ENCODE data around the gene PRRC2B.
A peak's percentile ranks its signal among the peaks of the same experiment; 100 is the strongest.

The PRRC2B gene

GRCh38 chr9:131518553-131518952, 124.7 kb downstream of the PRRC2B start:
- no peak for DNase-seq (ENCODE audit: low read depth)

GRCh38 chr9:131520503-131520902, 126.6 kb downstream of the PRRC2B start:
- no peak for DNase-seq (ENCODE audit: low read depth)

GRCh38 chr9:131521203-131521602, 127.3 kb downstream of the PRRC2B start:
- DNase-seq (ENCODE audit: low read depth): no peak

- DNase-seq (ENCODE audit: low read depth): no peak
Measured at GRCh38 chr9:131521822-131522221, 127.9 kb downstream of the PRRC2B start.

GRCh38 chr9:131522257-131523085, 128.6 kb downstream of the PRRC2B start:
- DNase-seq (ENCODE audit: low read depth): no peak

GRCh38 chr9:131523086-131523388, 129.2 kb downstream of the PRRC2B start:
- DNase-seq (ENCODE audit: low read depth): no peak

GRCh38 chr9:131523451-131524435, 129.9 kb downstream of the PRRC2B start:
- DNase-seq (ENCODE audit: low read depth): no peak

GRCh38 chr9:131524665-131525315, 130.9 kb downstream of the PRRC2B start:
- no peak for DNase-seq (ENCODE audit: low read depth)

- DNase-seq (ENCODE audit: low read depth): no peak
Measured at GRCh38 chr9:131525643-131526565, 132.0 kb downstream of the PRRC2B start.

- DNase-seq (ENCODE audit: low read depth): no peak
Measured at GRCh38 chr9:131528186-131528585, 134.3 kb downstream of the PRRC2B start.

- DNase-seq (ENCODE audit: low read depth): no peak
Measured at GRCh38 chr9:131528886-131529505, 135.1 kb downstream of the PRRC2B start.

- no peak for DNase-seq (ENCODE audit: low read depth)
Measured at GRCh38 chr9:131529597-131530545, 136.0 kb downstream of the PRRC2B start.

GRCh38 chr9:131530546-131530919, 136.6 kb downstream of the PRRC2B start:
- DNase-seq (ENCODE audit: low read depth): no peak

GRCh38 chr9:131530920-131531832, 137.3 kb downstream of the PRRC2B start, which contains the start of gene UCK1:
Gene UCK1, minus strand, starts transcription at chr9:131531263. Its CDS starts 89 bp downstream, at chr9:131531174.
- DNase-seq (ENCODE audit: low read depth): peak; percentile 68

- DNase-seq (ENCODE audit: low read depth): no peak
Measured at GRCh38 chr9:131534721-131535237, 140.9 kb downstream of the PRRC2B start.

- no peak for DNase-seq (ENCODE audit: low read depth)
Measured at GRCh38 chr9:131537946-131538345, 144.1 kb downstream of the PRRC2B start.

- DNase-seq (ENCODE audit: low read depth): no peak
Measured at GRCh38 chr9:131539223-131539923, 145.5 kb downstream of the PRRC2B start.

GRCh38 chr9:131543141-131543540, 149.3 kb downstream of the PRRC2B start:
- no peak for DNase-seq (ENCODE audit: low read depth)
